ENCODE data around the gene AGO4. TPM values are rescaled to one million over a fixed set of nuclear protein-coding genes. Genes with fewer than 3 reads are reported as not detected.
"Not testable (repeated sequence)": the region's sequence is repeated elsewhere in the genome, so short reads cannot be mapped to it uniquely, and the experiment has no call there.

AGO4 gene
- 16.5 TPM for total RNA-seq
- long read RNA-seq, full-length matches to known transcripts, result 5 of 10 reads
- long read RNA-seq, partial matches to known transcripts, result 4 of 10 reads
- long read RNA-seq, other reads (novel, unspliced or antisense), result 1 of 10 reads

GRCh38 chr1:35807614-35808449 lies at the start of gene AGO4:
Gene AGO4 (plus strand): TSS chr1:35808016. CDS start chr1:35808417, 401 bp downstream.
- DNase-seq (ENCODE audit: missing footprints) (peak; percentile 87), ATAC-seq (peak; percentile 77)
- intact Hi-C loops (cut with DNase I), result no loop called here

GRCh38 chr1:35762141-35762540 lies 45.7 kb upstream of the AGO4 start:
- no peak for DNase-seq (ENCODE audit: missing footprints)

GRCh38 chr1:35763201-35763600 lies 44.6 kb upstream of the AGO4 start:
- DNase-seq (ENCODE audit: missing footprints), result no peak
- ATAC-seq, result no peak
- intact Hi-C loops (cut with DNase I), result no loop called here

More at GRCh38 chr1:35762141-35762540, 45.7 kb upstream of the AGO4 start:
- no peak for ATAC-seq
- intact Hi-C loops (cut with DNase I), result no loop called here

- intact Hi-C loops (cut with DNase I), result no loop called here
Observed at GRCh38 chr1:35764283-35764682, 43.5 kb upstream of the AGO4 start.

DNA sequence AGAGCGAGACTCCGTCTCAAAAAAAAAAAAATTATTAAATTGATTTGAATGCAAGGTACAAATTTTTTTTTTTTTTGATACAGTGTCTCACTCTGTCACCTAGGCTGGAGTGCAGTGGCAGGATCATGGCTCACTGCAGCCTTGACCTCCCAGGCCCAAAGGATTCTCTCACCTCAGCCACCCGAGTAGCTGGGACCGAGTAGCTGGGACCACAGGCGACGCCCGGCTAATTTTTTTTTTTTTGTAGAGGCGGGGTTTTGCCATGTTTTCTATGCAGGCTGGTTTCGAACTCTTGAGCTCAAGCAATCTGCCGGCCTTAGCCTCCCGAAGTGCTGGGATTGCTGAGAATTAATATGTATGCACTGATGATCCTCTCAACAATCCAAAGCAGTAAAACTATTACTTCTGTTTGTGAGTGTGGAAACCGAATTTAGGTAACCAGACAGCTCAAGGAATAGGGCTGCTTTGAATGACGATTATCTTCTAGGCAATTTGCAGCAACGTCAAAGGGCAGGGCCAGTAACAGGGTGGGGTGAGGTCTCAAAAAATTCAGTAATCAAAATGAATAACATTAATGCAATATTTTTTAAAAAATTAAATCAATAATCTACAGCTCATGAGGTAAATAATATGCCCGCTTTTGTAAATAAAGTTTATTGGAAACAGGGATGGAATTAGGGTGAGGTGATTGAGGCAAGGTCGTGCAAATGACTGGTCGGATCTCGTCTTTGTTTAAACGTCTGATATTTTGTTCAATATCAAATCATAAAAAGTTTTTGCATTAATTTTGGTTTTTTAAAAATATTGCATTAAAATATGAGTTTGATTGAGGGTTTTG lies 39.2 kb upstream of the AGO4 start:
- intact Hi-C loops (cut with DNase I), result loop anchor here (1.0 kb wide), 1 partner anchor 127 kb away; the partner anchor contains the start of gene PSMB2
- DNase-seq (ENCODE audit: missing footprints), result no peak
- ATAC-seq, result no peak

More at GRCh38 chr1:35764283-35764682, 43.5 kb upstream of the AGO4 start:
- ATAC-seq (no peak), DNase-seq (ENCODE audit: missing footprints) (no peak)

DNA sequence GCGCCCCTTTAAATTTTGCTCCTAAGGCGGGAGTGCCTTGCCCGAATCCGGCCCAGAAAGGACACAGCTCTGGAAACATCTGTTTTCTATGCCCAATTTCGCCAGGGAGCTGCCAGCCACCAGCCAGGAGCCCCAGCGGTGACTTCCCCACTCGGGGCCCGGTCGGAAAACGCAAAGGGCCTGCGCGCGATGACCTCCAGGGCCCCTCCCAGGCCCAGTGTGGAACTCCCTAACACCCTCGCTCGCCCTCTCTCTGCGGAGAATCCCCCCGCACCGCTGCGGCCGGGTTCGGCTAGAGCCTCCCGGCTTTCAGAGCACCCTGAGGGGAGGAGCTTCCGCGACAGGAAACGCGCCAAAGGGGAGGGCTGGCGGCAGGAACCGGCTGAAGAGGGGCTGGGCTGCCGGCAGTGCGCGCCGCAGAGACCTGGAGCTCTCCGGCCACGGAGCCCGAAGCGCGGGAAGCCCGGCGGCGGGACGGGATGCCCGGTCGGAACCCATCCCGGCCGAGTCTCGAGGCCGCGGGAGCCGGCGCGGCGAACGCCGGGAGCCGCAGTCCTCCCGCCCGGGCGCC lies 38.5 kb upstream of the AGO4 start:
- intact Hi-C loops (cut with DNase I), result loop anchor here (1.0 kb wide), 1 partner anchor 128 kb away; the partner anchor contains the start of gene PSMB2
- peak; percentile 91 for ATAC-seq
- DNase-seq (ENCODE audit: missing footprints), result peak; percentile 91

DNA sequence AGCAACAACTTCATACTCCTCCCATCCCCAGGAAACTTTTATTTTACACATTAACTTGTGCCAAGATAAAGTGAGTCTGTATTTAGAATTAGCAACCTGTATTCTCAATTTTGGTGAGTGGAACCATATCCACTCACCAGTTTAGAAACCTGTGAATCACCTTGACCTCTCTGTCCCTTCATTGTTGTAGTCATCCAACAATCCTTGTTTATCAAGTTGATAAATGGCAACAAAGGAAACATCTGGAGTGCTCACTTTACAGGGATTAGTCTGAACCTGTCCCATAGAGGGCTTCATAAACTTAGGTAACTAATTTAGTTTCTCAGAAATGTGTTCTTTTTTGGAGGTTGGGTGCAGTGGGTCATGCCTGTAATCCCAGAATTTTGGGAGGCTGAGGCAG lies 34.1 kb upstream of the AGO4 start:
- no peak for DNase-seq (ENCODE audit: missing footprints)
- ATAC-seq, result no peak
- intact Hi-C loops (cut with DNase I), result loop anchor here (2.0 kb wide), 1 partner anchor 205 kb away; no protein-coding TSS in a partner anchor

GRCh38 chr1:35776172-35776571 lies 31.6 kb upstream of the AGO4 start:
- DNase-seq (ENCODE audit: missing footprints); intact Hi-C loops (cut with DNase I); ATAC-seq: not testable (repeated sequence)

DNA sequence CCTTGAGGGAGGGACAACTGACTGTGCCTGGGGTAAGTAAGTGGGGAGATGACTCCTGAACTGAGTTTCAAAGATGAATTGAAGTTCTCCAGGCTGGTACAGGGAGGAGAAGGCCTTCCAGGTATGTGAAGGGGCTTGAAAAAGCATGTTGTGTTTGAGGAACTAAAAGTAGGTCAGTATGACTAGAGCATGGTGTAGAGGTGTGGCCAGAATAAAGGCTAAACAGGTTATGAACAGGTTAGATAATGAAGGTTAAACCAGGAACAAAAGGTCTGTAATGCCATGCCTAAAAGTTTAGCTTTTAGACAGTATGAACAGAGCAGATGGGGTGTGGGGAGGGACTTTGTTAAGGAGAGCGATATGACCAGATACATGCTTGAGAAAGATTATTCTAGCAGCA lies 30.7 kb upstream of the AGO4 start:
- no peak for ATAC-seq
- DNase-seq (ENCODE audit: missing footprints), result no peak
- intact Hi-C loops (cut with DNase I), result no loop called here

DNA sequence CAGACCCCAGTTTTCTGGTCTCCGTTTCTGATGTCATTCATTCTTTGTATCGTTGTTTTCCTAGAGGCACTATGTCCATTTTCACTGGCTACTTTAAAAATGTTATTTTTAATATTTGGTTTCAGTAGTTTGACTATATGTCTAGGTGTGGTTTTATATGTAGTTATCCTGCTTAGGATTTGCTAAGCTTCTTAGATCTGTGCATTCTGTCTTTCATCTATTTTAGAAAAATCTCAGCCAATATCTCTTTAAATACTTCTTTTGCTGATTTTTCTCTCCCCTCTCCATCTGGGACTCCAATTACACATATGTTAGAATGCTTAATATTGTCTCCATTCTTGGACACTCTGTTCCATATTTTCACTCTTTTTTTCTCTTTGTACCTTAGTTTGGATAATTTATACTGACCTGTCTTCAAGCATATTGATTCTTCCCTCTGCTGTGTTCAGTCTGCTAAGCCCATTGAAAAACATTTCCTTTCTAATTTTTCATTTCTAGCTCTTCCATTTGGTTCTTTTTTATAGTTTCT lies 24.7 kb upstream of the AGO4 start:
- DNase-seq (ENCODE audit: missing footprints) (no peak), ATAC-seq (no peak)
- intact Hi-C loops (cut with DNase I), result no loop called here

- DNase-seq (ENCODE audit: missing footprints); intact Hi-C loops (cut with DNase I); ATAC-seq: not testable (repeated sequence)
Observed at GRCh38 chr1:35784364-35784763, 23.5 kb upstream of the AGO4 start.

- intact Hi-C loops (cut with DNase I), result no loop called here
- ATAC-seq, result no peak
- no peak for DNase-seq (ENCODE audit: missing footprints)
Observed at GRCh38 chr1:35788139-35788538, 19.7 kb upstream of the AGO4 start.

- intact Hi-C loops (cut with DNase I), result no loop called here
- ATAC-seq, result no peak
- no peak for DNase-seq (ENCODE audit: missing footprints)
Observed at GRCh38 chr1:35790670-35791069, 17.1 kb upstream of the AGO4 start.

GRCh38 chr1:35795295-35795694 lies 12.5 kb upstream of the AGO4 start:
- intact Hi-C loops (cut with DNase I), result no loop called here
- no peak for ATAC-seq
- DNase-seq (ENCODE audit: missing footprints), result no peak

DNA sequence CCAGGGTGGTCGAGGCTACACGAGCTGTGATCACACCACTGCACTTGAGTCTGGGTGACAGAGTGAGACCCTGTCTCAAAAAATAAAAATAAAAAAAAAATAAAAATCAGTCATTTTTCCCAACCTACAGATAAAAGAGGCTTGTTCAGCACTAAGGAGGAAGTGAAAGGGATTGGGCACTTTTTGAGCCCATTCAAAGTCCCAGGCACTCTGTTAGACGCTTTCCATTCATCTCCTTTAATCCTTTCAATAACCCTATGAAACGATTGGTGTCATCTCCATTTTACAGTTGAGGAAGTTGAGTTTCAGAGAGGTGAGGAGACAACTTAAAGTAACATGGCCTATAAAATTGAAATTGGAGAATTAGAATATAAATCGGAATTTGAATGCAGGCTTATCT lies 10.4 kb upstream of the AGO4 start:
- intact Hi-C loops (cut with DNase I), result no loop called here
- DNase-seq (ENCODE audit: missing footprints) (no peak), ATAC-seq (no peak)

DNA sequence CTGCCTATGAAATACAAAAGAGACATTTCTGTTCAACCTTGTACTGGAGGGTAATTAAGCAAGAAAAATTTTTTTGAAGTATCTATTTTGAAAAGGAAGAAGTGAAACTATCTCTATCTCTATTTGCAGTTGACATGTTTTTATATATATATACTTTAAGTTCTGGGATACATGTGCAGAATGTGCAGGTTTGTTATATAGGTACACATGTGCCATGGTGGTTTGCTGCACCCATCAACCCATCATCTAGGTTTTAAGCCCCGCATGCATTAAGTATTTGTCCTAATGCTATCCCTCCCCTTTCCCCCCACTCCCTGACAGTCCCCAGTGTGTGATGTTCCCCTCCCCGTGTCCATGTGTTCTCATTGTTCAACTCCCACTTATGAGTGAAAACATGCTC lies 9.8 kb upstream of the AGO4 start:
- ATAC-seq; DNase-seq (ENCODE audit: missing footprints); intact Hi-C loops (cut with DNase I): not testable (repeated sequence)

DNA sequence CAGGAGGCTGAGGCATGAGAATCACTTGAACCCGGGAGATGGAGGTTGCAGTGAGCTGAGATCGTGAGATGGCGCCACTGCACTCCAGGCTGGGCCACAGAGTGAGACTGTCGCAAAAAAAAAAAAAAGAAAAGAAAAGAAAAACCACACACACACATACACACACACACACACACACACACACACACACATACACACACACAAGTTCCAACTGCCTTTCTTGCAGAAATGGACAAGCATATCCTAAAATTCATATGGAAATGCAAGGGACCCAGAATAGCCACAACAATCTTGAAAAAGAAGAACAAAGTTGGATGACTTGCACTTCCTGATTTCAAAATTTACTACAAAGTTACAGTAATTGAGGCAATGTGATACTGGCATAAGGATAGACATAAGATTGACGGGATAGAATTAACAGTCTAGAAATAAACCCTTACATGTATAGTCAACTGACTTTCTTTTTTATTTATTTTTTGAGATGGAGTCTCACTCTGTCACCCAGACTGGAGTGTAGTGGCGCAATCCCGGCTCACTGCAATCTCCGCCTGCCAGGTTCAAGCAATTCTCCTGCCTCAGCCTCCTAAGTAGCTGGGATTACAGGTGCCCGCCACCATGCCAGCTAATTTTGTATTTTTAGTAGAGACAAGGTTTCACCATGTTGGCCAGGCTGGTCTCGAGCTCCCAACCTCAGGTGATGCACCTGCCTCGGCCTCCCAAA lies 7.5 kb upstream of the AGO4 start:
- DNase-seq (ENCODE audit: missing footprints); ATAC-seq; intact Hi-C loops (cut with DNase I): not testable (repeated sequence)

DNA sequence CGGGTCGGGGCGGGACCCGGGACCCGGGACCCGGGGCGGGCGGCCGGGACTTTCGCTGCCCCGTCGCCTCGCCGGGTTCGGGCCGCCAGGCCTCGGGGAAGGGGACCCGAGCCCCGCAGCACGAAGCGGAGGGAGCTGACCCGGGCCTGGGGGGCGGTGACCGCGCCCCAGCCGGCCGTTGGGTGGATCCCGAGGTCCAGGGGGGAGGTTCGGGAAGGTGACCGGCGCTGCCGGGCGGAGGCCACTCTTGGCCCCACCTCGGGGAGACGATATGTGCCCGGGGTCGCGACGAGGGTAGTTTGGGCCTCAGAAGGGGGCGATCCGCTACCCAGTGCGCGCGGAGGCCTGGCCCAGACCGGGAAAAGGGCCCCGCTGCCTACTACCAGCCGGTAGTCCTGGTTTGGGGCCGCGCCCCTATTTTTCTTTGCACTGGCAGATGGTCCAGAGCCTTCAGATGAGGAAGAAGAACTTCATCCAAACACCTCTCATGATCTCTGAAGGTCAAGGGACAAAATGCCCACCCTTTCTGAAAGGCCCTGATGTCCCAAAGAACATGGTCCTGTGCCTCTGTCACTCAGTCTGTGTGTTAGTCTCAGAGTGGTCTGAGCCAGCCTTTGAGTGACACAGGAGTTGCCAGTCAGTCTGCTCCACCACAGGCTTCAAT lies 766 bp downstream of the AGO4 start:
- peak; percentile 62 for ATAC-seq
- intact Hi-C loops (cut with DNase I), result no loop called here
- DNase-seq (ENCODE audit: missing footprints), result peak; percentile 82
